ENCODE data around the gene COX14. TPM values are rescaled to one million over a fixed set of nuclear protein-coding genes. Genes with fewer than 3 reads are reported as not detected.
A peak's percentile ranks its signal among the peaks of the same experiment; 100 is the strongest.

COX14 gene
- polyA plus RNA-seq, 3 donors = 63.8 to 257 (median 231) TPM

GRCh38 chr12:50109319-50109718, 2.7 kb upstream of the COX14 start:
- H3K4me1 Mint-ChIP-seq = peaks cover 22% of the 10 kb centered on the region
- H3K9me3 ChIP-seq (replicated peaks in 1 of 2; ENCODE audit: control insufficient read depth in 1 of 2, insufficient read depth in 1 of 2, low read length in 2 of 2) = no peaks in the 10 kb centered on the region
- no peak overlapping the region for H3K4me3 ChIP-seq (replicated peaks in 1 of 3; ENCODE audit: low read depth in 2 of 3, low read length in 3 of 3)
- H3K36me3 ChIP-seq (replicated peaks in 1 of 2; ENCODE audit: control insufficient read depth in 1 of 2, insufficient read depth in 2 of 2, low read length in 2 of 2) = no peaks in the 10 kb centered on the region
- no peak for DNase-seq
- no peak overlapping the region for H3K27ac Mint-ChIP-seq
- no peak for TF ChIP-seq CTCF (IDR thresholded peaks at IDR 0.05)
- no peak overlapping the region for H3K4me2 ChIP-seq (replicated peaks; ENCODE audit: extremely low read depth, low read length, poor library complexity, severe bottlenecking)
- H4K20me1 ChIP-seq (ENCODE audit: insufficient read depth, low read length) = peaks cover 5% of the 10 kb centered on the region
- H3K27me3 Mint-ChIP-seq (ENCODE audit: low read depth in 3 of 3) = peaks cover 2 to 7% (median 5%) of the 10 kb centered on the region in 3 donors
- no peak overlapping the region for H3K4me3 Mint-ChIP-seq
- H3K9ac ChIP-seq (ENCODE audit: insufficient read depth, low read length, poor library complexity, severe bottlenecking) = no peak overlapping the region
- H3K27ac ChIP-seq (ENCODE audit: low read depth in 1 of 2, low read length in 2 of 2) = no peak overlapping the region
- WGBS (ENCODE audit: insufficient coverage) = 100% methylated on average over 1 of the region's 3 CpGs
- no peaks in the 10 kb centered on the region for H3K27me3 ChIP-seq (ENCODE audit: control insufficient read depth in 2 of 2, insufficient read depth in 2 of 2, low read length in 2 of 2)
- H2AFZ ChIP-seq (ENCODE audit: insufficient read depth, low read depth, low read length, poor library complexity, severe bottlenecking) = peak overlapping the region; percentile 75
- H3K36me3 Mint-ChIP-seq = peaks cover under 1 to 2% of the 10 kb centered on the region in 2 donors
- peaks cover 18% of the 10 kb centered on the region for H3K79me2 ChIP-seq (ENCODE audit: insufficient read depth, low read length)
- H3K4me1 ChIP-seq (ENCODE audit: control insufficient read depth in 1 of 2, insufficient read depth in 2 of 2, low read length in 2 of 2) = peaks cover 16 to 23% of the 10 kb centered on the region in 2 donors
- intact Hi-C loops (cut with micrococcal nuclease) = no loop called here
- no peaks in the 10 kb centered on the region for H3K9me3 Mint-ChIP-seq

GRCh38 chr12:50110127-50110761, 1.8 kb upstream of the COX14 start:
- Mint-ChIP-seq H3K27ac (peak overlapping the region in 3 of 7 donors; percentile 21 to 53 (median 44)), H3K4me3 (peak overlapping the region in 1 of 2 donors; percentile 56), H3K9me3 (no peaks in the 10 kb centered on the region), H3K36me3 (peaks cover 4 to 10% of the 10 kb centered on the region in 2 donors), H3K4me1 (peaks cover 24% of the 10 kb centered on the region), H3K27me3 (ENCODE audit: low read depth in 3 of 3) (peaks cover 2 to 7% (median 5%) of the 10 kb centered on the region in 3 donors)
- WGBS (ENCODE audit: insufficient coverage) = 97% methylated on average over 4 of the region's 8 CpGs
- no peak overlapping the region for H3K9ac ChIP-seq (ENCODE audit: insufficient read depth, low read length, poor library complexity, severe bottlenecking)
- H3K27ac ChIP-seq (ENCODE audit: low read depth in 1 of 2, low read length in 2 of 2) = no peak overlapping the region
- no peak overlapping the region for H3K4me2 ChIP-seq (replicated peaks; ENCODE audit: extremely low read depth, low read length, poor library complexity, severe bottlenecking)
- DNase-seq = no peak
- intact Hi-C loops (cut with micrococcal nuclease) = loop anchor here in 1 of 2 donors (5.0 kb wide), 1 partner anchor 57 kb away; the partner anchor contains the start of gene CERS5
- H3K9me3 ChIP-seq (replicated peaks in 1 of 2; ENCODE audit: control insufficient read depth in 1 of 2, insufficient read depth in 1 of 2, low read length in 2 of 2) = no peaks in the 10 kb centered on the region
- H3K27me3 ChIP-seq (ENCODE audit: control insufficient read depth in 2 of 2, insufficient read depth in 2 of 2, low read length in 2 of 2) = no peaks in the 10 kb centered on the region
- H2AFZ ChIP-seq (ENCODE audit: insufficient read depth, low read depth, low read length, poor library complexity, severe bottlenecking) = peak overlapping the region; percentile 75
- H4K20me1 ChIP-seq (ENCODE audit: insufficient read depth, low read length) = peaks cover 12% of the 10 kb centered on the region
- TF ChIP-seq CTCF (IDR thresholded peaks at IDR 0.05) = no peak
- peaks cover 27% of the 10 kb centered on the region for H3K79me2 ChIP-seq (ENCODE audit: insufficient read depth, low read length)
- H3K4me3 ChIP-seq (replicated peaks in 1 of 3; ENCODE audit: low read depth in 2 of 3, low read length in 3 of 3) = no peak overlapping the region
- H3K4me1 ChIP-seq (ENCODE audit: control insufficient read depth in 1 of 2, insufficient read depth in 2 of 2, low read length in 2 of 2) = peaks cover 16 to 23% of the 10 kb centered on the region in 2 donors
- no peaks in the 10 kb centered on the region for H3K36me3 ChIP-seq (replicated peaks in 1 of 2; ENCODE audit: control insufficient read depth in 1 of 2, insufficient read depth in 2 of 2, low read length in 2 of 2)
